ENCODE measurements around the gene CYTH1. TPM values are rescaled to one million over a fixed set of nuclear protein-coding genes. Genes with fewer than 3 reads are reported as not detected.

The CYTH1 gene
- total RNA-seq, 2 donors from 2014 or later, result 54.6 to 68.9 TPM

DNA sequence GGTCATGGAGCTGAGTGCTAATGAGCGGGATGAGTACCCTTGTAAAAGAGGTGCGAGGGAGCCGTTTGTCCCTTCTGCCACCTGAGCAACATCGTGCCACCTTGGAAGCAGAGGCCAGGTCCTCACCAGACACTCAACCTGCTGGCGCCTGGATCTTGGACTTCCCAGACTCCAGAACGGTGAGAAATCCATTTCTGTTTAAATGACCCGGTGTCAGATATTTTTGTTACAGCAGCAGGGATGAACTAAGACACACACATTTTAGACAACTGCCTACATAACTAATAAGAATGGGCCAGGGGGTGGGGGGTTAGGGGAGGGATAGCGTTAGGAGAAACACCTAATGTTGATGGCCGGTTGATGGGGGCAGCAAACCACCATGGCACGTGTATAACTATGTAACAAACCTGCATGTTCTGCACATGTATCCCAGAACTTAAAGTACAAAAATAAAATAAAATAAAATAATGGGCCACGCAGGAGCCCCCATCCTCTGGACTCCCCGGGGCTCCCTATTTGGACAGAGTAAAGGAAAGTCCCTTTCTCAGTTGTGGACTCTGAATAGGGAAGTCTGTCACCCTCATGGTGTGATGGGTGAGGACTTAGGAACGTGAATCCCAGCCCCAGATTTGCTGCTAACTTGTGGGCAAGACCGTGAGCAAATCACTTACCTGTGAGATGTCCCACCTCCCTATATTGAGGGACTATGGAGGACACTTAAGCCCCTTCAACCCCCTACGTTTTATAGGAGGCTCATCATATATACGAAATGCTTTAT is 144.2 kb downstream of the CYTH1 start:
- Histone ChIP-seq H3K27me3 (no peaks in the 10 kb centered on the region), H3K9ac (ENCODE audit: low read depth in 2 of 2, low read length in 2 of 2) (no peak overlapping the region), H3K4me3 (no peak overlapping the region), H3K9me3 (no peaks in the 10 kb centered on the region), H3K27ac (no peak overlapping the region), H3K36me3 (no peaks in the 10 kb centered on the region), H3K4me1 (no peaks in the 10 kb centered on the region)
- no peak for TF ChIP-seq CTCF (IDR thresholded peaks at IDR 0.05)
- intact Hi-C loops (cut with DNase I), result no loop called here
- no peak for DNase-seq

DNA sequence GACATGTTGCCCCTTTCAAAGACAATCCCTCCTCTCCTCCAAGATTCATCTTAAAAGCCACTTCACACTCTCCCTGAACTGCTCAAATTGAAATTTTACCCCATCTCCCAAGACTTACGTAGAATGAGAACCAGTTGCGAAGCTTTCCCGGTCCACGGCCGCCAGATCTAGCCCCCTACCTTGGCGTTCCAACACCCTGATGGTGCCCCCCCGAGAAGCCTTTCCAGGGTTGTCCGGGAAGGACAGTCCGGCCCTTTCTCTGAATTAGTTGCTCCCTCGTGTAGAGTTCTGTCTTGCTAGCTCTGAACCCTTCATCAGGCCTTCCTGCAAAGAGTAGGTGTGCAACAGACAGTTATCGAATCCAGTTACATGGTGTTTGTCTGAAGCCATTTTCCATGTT is 144.9 kb downstream of the CYTH1 start:
- Histone ChIP-seq H3K27ac (no peak overlapping the region), H3K27me3 (no peaks in the 10 kb centered on the region), H3K9ac (ENCODE audit: low read depth in 2 of 2, low read length in 2 of 2) (no peak overlapping the region), H3K36me3 (no peaks in the 10 kb centered on the region), H3K4me1 (no peaks in the 10 kb centered on the region), H3K9me3 (no peaks in the 10 kb centered on the region), H3K4me3 (no peak overlapping the region)
- intact Hi-C loops (cut with DNase I), result no loop called here
- TF ChIP-seq CTCF (IDR thresholded peaks at IDR 0.05), result no peak
- no peak for DNase-seq

- no peak for DNase-seq
- no peak overlapping the region for H3K9ac ChIP-seq (ENCODE audit: low read depth in 2 of 2, low read length in 2 of 2)
- intact Hi-C loops (cut with DNase I), result no loop called here
- no peak overlapping the region for H3K27ac ChIP-seq
- no peaks in the 10 kb centered on the region for H3K27me3 ChIP-seq
- no peaks in the 10 kb centered on the region for H3K9me3 ChIP-seq
- no peaks in the 10 kb centered on the region for H3K4me1 ChIP-seq
- H3K4me3 ChIP-seq, result no peak overlapping the region
- TF ChIP-seq CTCF (IDR thresholded peaks at IDR 0.05), result no peak
- H3K36me3 ChIP-seq, result no peaks in the 10 kb centered on the region
Observed at GRCh38 chr17:78634154-78634553, 147.9 kb downstream of the CYTH1 start.

- no peak overlapping the region for H3K4me3 ChIP-seq
- no peaks in the 10 kb centered on the region for H3K4me1 ChIP-seq
- no peaks in the 10 kb centered on the region for H3K36me3 ChIP-seq
- H3K9me3 ChIP-seq, result no peaks in the 10 kb centered on the region
- H3K9ac ChIP-seq (ENCODE audit: low read depth in 2 of 2, low read length in 2 of 2), result no peak overlapping the region
- H3K27me3 ChIP-seq, result no peaks in the 10 kb centered on the region
- intact Hi-C loops (cut with DNase I), result no loop called here
- no peak for TF ChIP-seq CTCF (IDR thresholded peaks at IDR 0.05)
- no peak overlapping the region for H3K27ac ChIP-seq
- no peak for DNase-seq
Observed at GRCh38 chr17:78629436-78629995, 152.6 kb downstream of the CYTH1 start.

GRCh38 chr17:78628547-78629435 is 153.3 kb downstream of the CYTH1 start:
- no peaks in the 10 kb centered on the region for H3K9me3 ChIP-seq
- intact Hi-C loops (cut with DNase I), result no loop called here
- TF ChIP-seq CTCF (IDR thresholded peaks at IDR 0.05), result no peak
- no peak for DNase-seq
- H3K27ac ChIP-seq, result no peak overlapping the region
- no peaks in the 10 kb centered on the region for H3K4me1 ChIP-seq
- no peaks in the 10 kb centered on the region for H3K36me3 ChIP-seq
- H3K4me3 ChIP-seq, result no peak overlapping the region
- no peaks in the 10 kb centered on the region for H3K27me3 ChIP-seq
- no peak overlapping the region for H3K9ac ChIP-seq (ENCODE audit: low read depth in 2 of 2, low read length in 2 of 2)

Data from colonic mucosa (tissue), 4 donors.